Neutrophil (primary cell): ENCODE results near the gene TRABD2B.

ENCODE experiments used
- H3K27ac ChIP-seq: fragments of 200-600 bp; sonication (generic); 2 replicates; pipeline ENCODE4 v1.5.1; 2016; ENCODE audit warnings: mild to moderate bottlenecking, moderate library complexity
- H3K27me3 ChIP-seq: fragments of 200-600 bp; sonication (generic); 2 replicates; pipeline ENCODE4 v1.6.0; 2016; ENCODE audit warnings: mild to moderate bottlenecking
- H3K36me3 ChIP-seq: fragments of 200-600 bp; sonication (generic); 2 replicates; pipeline ENCODE4 v1.5.1; 2017
- H3K4me1 ChIP-seq, 2 experiments: fragments of 200-600 bp in 1 of 2; sonication (generic) in 1 of 2; 1 replicate in 1 of 2; 2 replicates in 1 of 2; pipeline versions ENCODE4 v1.5.1 to v1.6.1; 2013 to 2016; ENCODE audit warnings: low read depth in 1 of 2, low read length in 1 of 2, mild to moderate bottlenecking in 1 of 2, moderate library complexity in 1 of 2; ENCODE audit not compliant: control insufficient read depth in 1 of 2, insufficient read depth in 1 of 2
- H3K4me3 ChIP-seq, 2 experiments: fragments of 200-600 bp in 1 of 2; sonication (generic) in 1 of 2; 1 replicate in 1 of 2; 2 replicates in 1 of 2; pipeline ENCODE4 v1.5.1; 2013 to 2016; ENCODE audit warnings: low read depth in 1 of 2, low read length in 1 of 2, mild to moderate bottlenecking in 1 of 2, moderate library complexity in 1 of 2
- H3K9me3 ChIP-seq: fragments of 200-600 bp; sonication (generic); 2 replicates; pipeline ENCODE4 v1.5.1; 2016
- CTCF ChIP-seq: fragments of 200-600 bp; sonication (generic); IDR thresholded peaks from 2 replicates; pipeline ENCODE4 v1.5.1; 2016; ENCODE audit warnings: antibody characterized with exemption

TRABD2B gene

DNA sequence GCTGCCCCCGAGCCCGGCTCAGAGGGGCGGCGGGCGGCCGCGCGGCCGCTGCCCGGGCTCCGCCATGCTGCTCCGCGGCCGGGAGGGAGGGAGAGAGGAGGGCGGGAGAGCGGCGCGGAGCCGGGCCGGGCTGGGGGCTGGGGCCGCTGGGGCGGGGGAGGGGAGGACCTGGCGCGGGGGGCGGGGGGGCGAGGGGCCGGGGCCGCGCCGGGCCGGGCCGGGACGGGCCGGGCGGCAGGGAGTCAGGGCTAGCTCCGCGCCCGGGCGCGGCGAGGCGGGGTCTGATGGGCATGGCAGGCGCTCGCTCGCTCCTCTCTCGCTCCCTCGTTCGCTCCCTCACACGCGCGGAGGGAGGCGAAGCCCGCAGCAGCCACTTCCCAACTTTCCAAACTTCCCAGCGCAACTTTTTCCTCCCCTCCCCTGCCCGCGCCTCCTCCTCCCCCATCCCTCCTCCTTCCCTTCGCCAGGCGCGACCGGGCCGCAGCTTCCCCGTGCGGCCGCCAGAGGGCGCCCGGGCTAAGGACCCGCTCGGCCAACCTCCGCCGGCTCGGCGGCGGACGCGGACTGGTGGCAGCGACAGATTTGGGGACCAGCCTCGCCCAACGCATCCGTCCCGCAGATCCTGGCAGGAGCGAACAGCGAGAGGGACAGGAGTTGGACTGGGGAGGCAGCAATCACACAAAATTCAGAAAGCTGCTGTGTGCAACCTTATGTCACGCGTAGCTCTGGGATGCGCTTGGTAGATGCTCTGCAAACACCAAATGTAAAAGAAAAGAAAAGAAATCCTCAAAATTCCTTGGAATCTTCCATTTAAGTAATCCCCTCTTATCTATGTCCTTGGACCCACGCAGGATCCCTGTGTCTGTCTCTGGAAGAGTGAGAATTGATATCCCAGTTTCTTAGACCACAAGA lies at the start of gene TRABD2B:
Gene TRABD2B (minus strand): TSS at position 97 of the 912 bp plus-strand sequence.
- Histone ChIP-seq H3K36me3 (no peaks in the 10 kb centered on the region), H3K27me3 (peaks cover 100% of the 10 kb centered on the region), H3K4me1 (no peaks in the 10 kb centered on the region), H3K9me3 (no peaks in the 10 kb centered on the region), H3K27ac (no peak within 1 kb of the TSS), H3K4me3 (no peak within 1 kb of the TSS)
- peak; percentile 92 for TF ChIP-seq CTCF

DNA sequence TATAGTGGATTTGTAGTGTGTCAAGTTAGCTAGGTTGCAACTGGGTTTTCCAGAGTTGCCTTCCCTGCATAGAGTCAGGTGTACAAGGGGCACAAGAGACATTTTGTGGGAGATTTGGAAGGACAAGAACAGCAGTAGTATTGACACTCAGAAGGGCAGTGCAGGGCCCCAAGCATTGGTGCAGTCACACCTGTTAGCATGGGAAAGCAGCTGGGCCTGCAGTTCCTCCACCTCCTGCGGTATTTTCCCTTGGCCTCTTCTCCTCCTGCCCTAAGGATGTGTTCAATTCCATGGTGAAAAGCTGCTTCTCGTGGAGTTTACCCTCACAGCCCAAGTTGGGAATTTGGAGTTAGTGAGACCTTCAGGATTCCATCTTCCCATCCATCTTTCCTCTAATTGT lies 47.1 kb upstream of the TRABD2B start:
- no peak overlapping the region for H3K27ac ChIP-seq
- H3K4me3 ChIP-seq = no peak overlapping the region
- no peaks in the 10 kb centered on the region for H3K4me1 ChIP-seq
- H3K27me3 ChIP-seq = peaks cover 7% of the 10 kb centered on the region
- H3K36me3 ChIP-seq = no peaks in the 10 kb centered on the region
- no peaks in the 10 kb centered on the region for H3K9me3 ChIP-seq
- TF ChIP-seq CTCF = no peak

- Histone ChIP-seq H3K4me1 (no peaks in the 10 kb centered on the region), H3K9me3 (no peaks in the 10 kb centered on the region), H3K36me3 (no peaks in the 10 kb centered on the region), H3K27ac (no peak overlapping the region), H3K27me3 (peaks cover under 1% of the 10 kb centered on the region), H3K4me3 (no peak overlapping the region)
- no peak for TF ChIP-seq CTCF
Measured at GRCh38 chr1:48043622-48044021, 46.4 kb upstream of the TRABD2B start.

GRCh38 chr1:48040154-48040553 lies 43.0 kb upstream of the TRABD2B start:
- Histone ChIP-seq H3K4me1 (no peaks in the 10 kb centered on the region), H3K36me3 (no peaks in the 10 kb centered on the region), H3K27me3 (peaks cover 6% of the 10 kb centered on the region), H3K4me3 (no peak overlapping the region), H3K27ac (no peak overlapping the region), H3K9me3 (no peaks in the 10 kb centered on the region)
- TF ChIP-seq CTCF = no peak

DNA sequence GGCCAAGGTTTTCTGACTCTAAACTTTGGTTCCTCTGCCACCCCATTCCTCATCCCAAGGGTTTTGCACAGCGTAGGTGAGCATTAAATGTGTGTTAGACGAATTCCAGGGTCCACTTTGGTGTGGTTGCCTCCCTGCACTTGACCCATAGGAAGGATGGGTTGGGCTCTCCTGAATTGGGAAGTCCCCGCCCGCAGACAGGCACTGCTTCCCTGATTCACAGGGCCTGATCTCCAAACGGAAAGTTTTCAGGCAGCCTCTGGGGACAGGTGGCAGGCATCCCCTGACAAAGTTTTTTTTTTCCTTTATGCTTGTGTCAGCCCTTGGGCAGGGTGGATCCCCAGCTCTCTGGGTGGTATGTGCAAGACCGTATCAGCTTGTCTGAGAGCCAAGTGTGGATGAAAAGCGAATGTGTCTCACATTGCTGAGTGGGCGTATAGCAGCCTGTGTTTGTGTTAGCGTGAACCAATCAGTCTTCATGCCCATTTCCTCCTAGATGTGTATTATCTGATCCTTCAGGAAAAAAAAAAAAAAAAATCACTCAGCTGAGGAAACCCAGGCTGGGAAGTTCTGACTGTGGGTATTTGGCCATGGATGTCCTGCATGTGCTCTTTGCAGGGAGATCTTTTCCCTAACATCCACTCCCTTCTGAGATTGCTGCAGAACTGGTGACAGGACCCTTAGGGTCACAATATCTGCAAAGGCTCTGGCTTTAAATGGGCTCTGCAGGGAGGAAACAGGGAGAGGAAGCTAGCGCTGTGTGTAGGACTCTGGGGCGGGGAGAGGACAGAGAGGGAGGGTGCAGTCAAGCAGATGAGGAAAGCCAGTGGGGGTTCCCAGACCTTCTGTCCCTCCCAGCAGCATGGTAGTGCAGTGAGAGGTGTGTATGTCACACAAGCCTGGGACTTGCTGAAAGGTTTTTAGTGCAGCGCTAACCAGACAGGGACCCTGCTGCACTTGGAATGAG lies 42.2 kb upstream of the TRABD2B start:
- peaks cover 6% of the 10 kb centered on the region for H3K27me3 ChIP-seq
- TF ChIP-seq CTCF = no peak
- no peak overlapping the region for H3K4me3 ChIP-seq
- no peaks in the 10 kb centered on the region for H3K9me3 ChIP-seq
- no peaks in the 10 kb centered on the region for H3K36me3 ChIP-seq
- no peak overlapping the region for H3K27ac ChIP-seq
- no peaks in the 10 kb centered on the region for H3K4me1 ChIP-seq
